ENCODE measurements around the gene PTPN13. TPM values are rescaled to one million over a fixed set of nuclear protein-coding genes. Genes with fewer than 3 reads are reported as not detected.

The PTPN13 gene
- total RNA-seq, 1 experiment from 2014 or later = 12.1 TPM

GRCh38 chr4:86741846-86742245 is 147.7 kb downstream of the PTPN13 start:
- H3K9me3 ChIP-seq (ENCODE audit: low read length) = no peaks in the 10 kb centered on the region
- no peaks in the 10 kb centered on the region for H4K20me1 ChIP-seq (ENCODE audit: low read length)
- no peak overlapping the region for H3K4me3 ChIP-seq (ENCODE audit: low read length)
- H3K4me1 ChIP-seq (ENCODE audit: insufficient read depth, low read length) = peaks cover 15% of the 10 kb centered on the region
- POLR2A ChIA-PET (ENCODE audit: unreplicated experiment) = no interaction called here
- H3K27ac ChIP-seq (ENCODE audit: low read length) = no peak overlapping the region
- H2AFZ ChIP-seq (ENCODE audit: low read length) = no peak overlapping the region
- H3K79me2 ChIP-seq (ENCODE audit: low read length) = no peaks in the 10 kb centered on the region
- no peaks in the 10 kb centered on the region for H3K27me3 ChIP-seq (ENCODE audit: low read length)
- no peaks in the 10 kb centered on the region for H3K9me2 ChIP-seq (replicated peaks; ENCODE audit: low read length)
- CTCF ChIA-PET = no interaction called here
- H3F3A ChIP-seq (ENCODE audit: low read length, unreplicated experiment) = no peaks in the 10 kb centered on the region
- no peak overlapping the region for H3K4me2 ChIP-seq (ENCODE audit: low read length)
- intact Hi-C loops (cut with micrococcal nuclease) = no loop called here
- H3K36me3 ChIP-seq (ENCODE audit: low read depth, low read length) = peaks cover 10% of the 10 kb centered on the region; the same call in 1 of the 2 replicates
- no peak overlapping the region for H3K9ac ChIP-seq (ENCODE audit: low read length)
- no TSS peak for BruUV-seq (replicated peaks)
- ATAC-seq = no peak
- no peak for DNase-seq
- TF ChIP-seq EZH2phosphoT487 (IDR thresholded peaks at IDR 0.05; ENCODE audit: borderline replicate concordance, low read length) (no peak), EZH2 (IDR thresholded peaks at IDR 0.05; ENCODE audit: low read length, unreplicated experiment) (no peak), CTCF (conservative IDR thresholded peaks at IDR 0.05; ENCODE audit: low read depth, low read length) (no peak)

DNA sequence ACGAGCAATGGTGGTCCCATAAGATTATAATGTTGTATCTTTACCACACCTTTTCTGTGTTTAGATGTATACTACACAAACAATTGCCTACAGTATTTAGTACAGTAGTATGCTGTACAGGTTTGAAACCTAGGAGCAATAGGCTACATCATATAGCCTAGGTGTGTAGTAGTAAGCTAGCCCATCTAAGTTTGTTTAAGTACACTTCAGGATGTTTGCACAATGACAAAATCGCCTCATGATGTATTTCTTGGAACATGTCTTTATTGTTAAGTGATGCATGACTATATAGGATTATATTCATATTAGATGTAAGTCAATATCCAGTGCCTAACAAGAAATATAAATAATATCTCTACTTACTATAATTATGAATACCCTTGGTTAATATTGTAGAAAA is 150.5 kb downstream of the PTPN13 start:
- CTCF ChIA-PET = no interaction called here
- peaks cover 15% of the 10 kb centered on the region for H3K4me1 ChIP-seq (ENCODE audit: insufficient read depth, low read length)
- H3K9me2 ChIP-seq (replicated peaks; ENCODE audit: low read length) = no peaks in the 10 kb centered on the region
- no peaks in the 10 kb centered on the region for H3F3A ChIP-seq (ENCODE audit: low read length, unreplicated experiment)
- H3K79me2 ChIP-seq (ENCODE audit: low read length) = no peaks in the 10 kb centered on the region
- no peaks in the 10 kb centered on the region for H3K9me3 ChIP-seq (ENCODE audit: low read length)
- POLR2A ChIA-PET (ENCODE audit: unreplicated experiment) = interaction anchor here (0.6 kb wide), 1 partner anchor 149 kb away, joined by 3 read pairs; no protein-coding TSS in a partner anchor
- peak overlapping the region; percentile 58 for H3K4me2 ChIP-seq (ENCODE audit: low read length)
- DNase-seq (peak; percentile 86), ATAC-seq (peak; percentile 100)
- no peak overlapping the region for H2AFZ ChIP-seq (ENCODE audit: low read length)
- intact Hi-C loops (cut with micrococcal nuclease) = no loop called here
- BruUV-seq (replicated peaks) = no TSS peak
- peaks cover 10% of the 10 kb centered on the region; the same call in 1 of the 2 replicates for H3K36me3 ChIP-seq (ENCODE audit: low read depth, low read length)
- TF ChIP-seq EZH2 (IDR thresholded peaks at IDR 0.05; ENCODE audit: low read length, unreplicated experiment) (no peak), CTCF (conservative IDR thresholded peaks at IDR 0.05; ENCODE audit: low read depth, low read length) (no peak), EZH2phosphoT487 (IDR thresholded peaks at IDR 0.05; ENCODE audit: borderline replicate concordance, low read length) (no peak)
- no peaks in the 10 kb centered on the region for H4K20me1 ChIP-seq (ENCODE audit: low read length)
- no peak overlapping the region for H3K4me3 ChIP-seq (ENCODE audit: low read length)
- H3K27ac ChIP-seq (ENCODE audit: low read length) = peak overlapping the region; percentile 58
- no peaks in the 10 kb centered on the region for H3K27me3 ChIP-seq (ENCODE audit: low read length)
- no peak overlapping the region for H3K9ac ChIP-seq (ENCODE audit: low read length)

DNA sequence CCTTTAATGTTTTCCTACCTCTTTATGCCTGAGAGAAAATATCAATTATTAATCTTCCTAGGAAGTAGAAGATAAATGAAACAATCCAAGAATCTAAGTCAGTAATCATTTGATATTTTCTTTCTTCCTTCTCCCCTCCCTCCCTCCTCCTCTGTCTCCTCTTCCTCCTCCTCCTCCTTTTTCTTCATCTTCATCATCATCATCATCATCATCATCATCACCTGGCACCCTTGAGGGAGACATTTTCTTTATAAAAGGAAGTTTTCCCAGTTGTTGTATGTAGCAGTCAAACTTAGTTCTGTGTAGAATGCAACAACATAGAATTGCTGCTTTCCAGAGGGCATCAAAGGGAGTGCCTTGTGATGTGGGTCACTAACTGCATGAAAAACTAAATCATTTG is 155.0 kb downstream of the PTPN13 start:
- ChIA-PET POLR2A (ENCODE audit: unreplicated experiment) (no interaction called here), CTCF (no interaction called here)
- Histone ChIP-seq H3K36me3 (ENCODE audit: low read depth, low read length) (no peaks in the 10 kb centered on the region), H3K9ac (ENCODE audit: low read length) (no peak overlapping the region), H3K27ac (ENCODE audit: low read length) (no peak overlapping the region), H3K9me3 (ENCODE audit: low read length) (no peaks in the 10 kb centered on the region), H4K20me1 (ENCODE audit: low read length) (no peaks in the 10 kb centered on the region), H3K9me2 (replicated peaks; ENCODE audit: low read length) (no peaks in the 10 kb centered on the region), H2AFZ (ENCODE audit: low read length) (no peak overlapping the region), H3K4me3 (ENCODE audit: low read length) (no peak overlapping the region), H3F3A (ENCODE audit: low read length, unreplicated experiment) (no peaks in the 10 kb centered on the region), H3K4me1 (ENCODE audit: insufficient read depth, low read length) (peaks cover 11% of the 10 kb centered on the region), H3K79me2 (ENCODE audit: low read length) (no peaks in the 10 kb centered on the region), H3K27me3 (ENCODE audit: low read length) (no peaks in the 10 kb centered on the region), H3K4me2 (ENCODE audit: low read length) (no peak overlapping the region)
- TF ChIP-seq EZH2phosphoT487 (IDR thresholded peaks at IDR 0.05; ENCODE audit: borderline replicate concordance, low read length) = no peak
- TF ChIP-seq EZH2 (IDR thresholded peaks at IDR 0.05; ENCODE audit: low read length, unreplicated experiment) = no peak
- TF ChIP-seq CTCF (conservative IDR thresholded peaks at IDR 0.05; ENCODE audit: low read depth, low read length) = no peak
- DNase-seq = no peak
- BruUV-seq (replicated peaks) = no TSS peak
- intact Hi-C loops (cut with micrococcal nuclease) = no loop called here
- ATAC-seq = no peak
